DND-41 (cell line): ENCODE measurements around the gene PCED1A.

Experiments
- ATAC-seq: fragments of 200-7000 bp; cut with Tn5 transposase; 3 replicates; pipeline ENCODE4 v1.9.1; 2021; ENCODE audit warnings: low read depth; ENCODE audit not compliant: insufficient read depth
- DNase-seq: peaks from one replicate; pipeline ENCODE4 v3.0.0-alpha.2; 2020
- H2AFZ ChIP-seq: 2 replicates; pipeline ENCODE4 v1.6.0; 2012; ENCODE audit warnings: low read depth, low read length
- H3K27ac ChIP-seq: 2 replicates; pipeline ENCODE4 v1.5.1; 2012; ENCODE audit warnings: low read length, inconsistent platforms
- H3K27me3 ChIP-seq: fragments of 200-600 bp; sonication (generic); 2 replicates; pipeline ENCODE4 v1.6.0; 2012; ENCODE audit warnings: low read length, mild to moderate bottlenecking, inconsistent platforms; ENCODE audit not compliant: insufficient read depth, poor library complexity
- H3K36me3 ChIP-seq: 2 replicates; pipeline ENCODE4 v1.5.1; 2012; ENCODE audit warnings: low read length, inconsistent platforms; ENCODE audit not compliant: insufficient read depth
- H3K4me1 ChIP-seq: 2 replicates; pipeline ENCODE4 v1.5.1; 2012; ENCODE audit warnings: mild to moderate bottlenecking, low read length; ENCODE audit not compliant: insufficient read depth
- H3K4me2 ChIP-seq: 2 replicates; pipeline ENCODE4 v1.6.0; 2012; ENCODE audit warnings: mild to moderate bottlenecking, moderate library complexity, low read length, inconsistent platforms; ENCODE audit not compliant: insufficient read depth
- H3K4me3 ChIP-seq, 2 experiments: fragments of 200-600 bp in 1 of 2; shearing (Covaris generic) in 1 of 2; 2 replicates each; pipeline ENCODE4 v1.5.1; 2012 to 2016; ENCODE audit warnings: inconsistent platforms in 2 of 2, low read length in 2 of 2, mild to moderate bottlenecking in 2 of 2, low read depth in 1 of 2, moderate library complexity in 1 of 2
- H3K79me2 ChIP-seq: 2 replicates; pipeline ENCODE4 v1.6.0; 2012; ENCODE audit warnings: low read length, inconsistent platforms; ENCODE audit not compliant: insufficient read depth
- H3K9ac ChIP-seq: 2 replicates; pipeline ENCODE4 v1.6.0; 2012; ENCODE audit warnings: low read depth, mild to moderate bottlenecking, inconsistent platforms, low read length, moderate library complexity
- H3K9me3 ChIP-seq: 2 replicates; pipeline ENCODE4 v1.5.1; 2012; ENCODE audit warnings: low read length, moderate library complexity, mild to moderate bottlenecking, inconsistent platforms; ENCODE audit not compliant: insufficient read depth, severe bottlenecking
- H4K20me1 ChIP-seq: 2 replicates; pipeline ENCODE4 v1.6.0; 2012; ENCODE audit warnings: low read length; ENCODE audit not compliant: insufficient read depth
- CTCF ChIP-seq: IDR thresholded peaks from 2 replicates; pipeline ENCODE4 v1.5.1; 2012; ENCODE audit warnings: borderline replicate concordance, low read length, moderate library complexity, mild to moderate bottlenecking; ENCODE audit not compliant: poor library complexity, severe bottlenecking; ENCODE audit errors: extremely low read depth
- EZH2 ChIP-seq: IDR thresholded peaks from 3 replicates; pipeline ENCODE4 v1.6.1; 2012; ENCODE audit warnings: borderline replicate concordance, low read depth, mild to moderate bottlenecking, moderate library complexity, low read length, inconsistent platforms; ENCODE audit not compliant: severe bottlenecking

Gene PCED1A

DNA sequence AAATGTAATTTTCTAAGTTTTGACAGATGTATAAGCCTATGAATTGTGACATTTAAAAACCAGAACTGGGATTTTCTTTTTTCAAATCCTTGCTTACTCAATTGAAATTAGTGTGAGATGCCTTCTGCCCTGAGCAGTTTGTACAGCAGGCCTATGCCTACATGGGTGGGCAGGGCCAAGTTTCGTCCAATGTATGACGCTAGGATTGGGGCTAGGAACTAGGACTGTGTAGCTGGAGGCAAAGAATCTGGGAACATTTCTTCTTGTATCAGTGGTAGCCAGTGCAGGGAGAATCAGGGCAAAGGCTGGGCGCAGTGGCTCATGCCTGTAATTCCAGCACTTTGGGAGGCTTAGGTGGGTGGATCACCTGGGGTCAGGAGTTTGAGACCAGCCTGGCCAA lies 28.9 kb upstream of the PCED1A start:
- no peaks in the 10 kb centered on the region for H3K9me3 ChIP-seq
- TF ChIP-seq EZH2 (no peak), CTCF (no peak)
- H3K36me3 ChIP-seq, result peaks cover 23% of the 10 kb centered on the region
- H3K9ac ChIP-seq, result no peak overlapping the region
- peaks cover 7% of the 10 kb centered on the region for H3K79me2 ChIP-seq
- no peak for DNase-seq
- H3K4me1 ChIP-seq, result peaks cover 18% of the 10 kb centered on the region
- peaks cover 11% of the 10 kb centered on the region for H4K20me1 ChIP-seq
- H3K4me2 ChIP-seq, result no peak overlapping the region
- H3K27ac ChIP-seq, result no peak overlapping the region
- H3K4me3 ChIP-seq, result no peak overlapping the region
- H2AFZ ChIP-seq, result no peak overlapping the region
- ATAC-seq, result no peak
- H3K27me3 ChIP-seq, result peaks cover 30% of the 10 kb centered on the region

DNA sequence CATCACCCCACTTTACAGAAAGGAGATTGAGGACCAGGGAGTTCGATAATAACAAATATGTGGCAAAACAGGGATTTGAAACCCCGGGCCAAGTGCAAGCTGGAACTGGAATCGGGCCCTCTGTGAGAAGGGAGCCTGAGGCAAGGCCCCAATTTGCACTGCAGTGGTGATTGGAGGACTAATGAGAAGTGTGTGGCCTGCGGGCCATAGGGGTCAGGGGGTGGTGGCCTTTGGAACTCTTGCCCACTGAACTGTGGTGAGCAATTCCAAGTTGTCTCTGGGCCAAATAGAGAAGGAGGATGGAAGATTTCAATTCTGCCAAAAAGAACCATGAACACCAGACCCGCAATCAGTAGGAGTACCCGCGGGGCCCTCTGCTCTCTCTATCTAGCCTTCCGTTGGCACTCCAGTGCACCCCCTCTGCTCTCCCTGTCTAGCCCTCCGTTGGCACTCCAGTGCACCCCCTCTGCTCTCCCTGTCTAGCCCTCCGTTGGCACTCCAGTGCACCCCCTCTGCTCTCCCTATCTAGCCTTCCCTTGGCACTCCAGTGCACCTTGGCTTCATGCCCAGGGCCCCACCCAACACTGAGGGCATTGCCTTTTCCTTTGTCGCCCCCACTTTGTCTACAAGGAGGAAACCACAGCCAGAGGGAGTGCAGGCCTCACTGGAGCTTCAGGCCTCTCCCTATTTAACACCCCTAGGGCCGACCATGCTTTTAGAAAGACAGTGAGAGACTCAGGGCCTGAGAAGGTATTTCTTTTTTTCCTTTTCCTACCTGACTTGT lies 26.8 kb upstream of the PCED1A start:
- no peaks in the 10 kb centered on the region for H3K9me3 ChIP-seq
- H3K4me2 ChIP-seq, result no peak overlapping the region
- peaks cover 7% of the 10 kb centered on the region for H3K4me1 ChIP-seq
- H3K4me3 ChIP-seq, result no peak overlapping the region
- no peak overlapping the region for H2AFZ ChIP-seq
- no peak for DNase-seq
- H3K79me2 ChIP-seq, result no peaks in the 10 kb centered on the region
- no peak for TF ChIP-seq CTCF
- no peak for TF ChIP-seq EZH2
- peaks cover 10% of the 10 kb centered on the region for H4K20me1 ChIP-seq
- peaks cover 23% of the 10 kb centered on the region for H3K36me3 ChIP-seq
- H3K9ac ChIP-seq, result no peak overlapping the region
- ATAC-seq, result no peak
- H3K27me3 ChIP-seq, result peaks cover 23% of the 10 kb centered on the region
- no peak overlapping the region for H3K27ac ChIP-seq

- no peaks in the 10 kb centered on the region for H3K4me1 ChIP-seq
- no peak overlapping the region for H3K9ac ChIP-seq
- H3K27me3 ChIP-seq, result peaks cover 13% of the 10 kb centered on the region
- no peak for DNase-seq
- H3K36me3 ChIP-seq, result peaks cover 34% of the 10 kb centered on the region
- peaks cover 10% of the 10 kb centered on the region for H4K20me1 ChIP-seq
- H3K9me3 ChIP-seq, result no peaks in the 10 kb centered on the region
- no peak for ATAC-seq
- no peak overlapping the region for H3K4me2 ChIP-seq
- no peak overlapping the region for H3K4me3 ChIP-seq
- TF ChIP-seq CTCF (no peak), EZH2 (no peak)
- no peaks in the 10 kb centered on the region for H3K79me2 ChIP-seq
- no peak overlapping the region for H2AFZ ChIP-seq
- H3K27ac ChIP-seq, result no peak overlapping the region
These were observed 25.8 kb upstream of the PCED1A start for GRCh38 chr20:2866236-2866635.
